SK-N-SH treated with all-trans-retinoic acid at 6 μM for 48 hours (cell line): Measurements from ENCODE around the gene OSBP.

Source experiments
- ATAC-seq: fragments of 200-7000 bp; cut with Tn5 transposase; 3 replicates; pipeline ENCODE4 v1.9.1; 2020; ENCODE audit warnings: mild to moderate bottlenecking, moderate library complexity
- ARNTL ChIP-seq: fragments of 450-650 bp; formaldehyde crosslinking; IDR thresholded peaks from 2 replicates; pipeline ENCODE4 v1.5.0; 2020; ENCODE audit warnings: low read depth, mild to moderate bottlenecking, moderate library complexity, borderline replicate concordance
- BACH2 ChIP-seq: fragments of 250-450 bp; sonication (Bioruptor Pico); IDR thresholded peaks from 2 replicates; pipeline ENCODE4 v1.9.0; 2021; ENCODE audit warnings: mild to moderate bottlenecking, borderline replicate concordance
- ESRRG ChIP-seq: fragments of 250-450 bp; sonication (Bioruptor Pico); IDR thresholded peaks from 2 replicates; pipeline ENCODE4 v1.6.1; 2021; ENCODE audit warnings: mild to moderate bottlenecking
- ISL1 ChIP-seq: fragments of 250-450 bp; sonication (Bioruptor Pico); IDR thresholded peaks from 2 replicates; pipeline ENCODE4 v2.1.2; 2022; ENCODE audit warnings: mild to moderate bottlenecking, moderate library complexity
- OSR1 ChIP-seq: fragments of 250-450 bp; sonication (Bioruptor Pico); IDR thresholded peaks from 2 replicates; pipeline ENCODE4 v1.8.0; 2022; ENCODE audit warnings: moderate library complexity, mild to moderate bottlenecking, inconsistent platforms
- PPARA ChIP-seq: fragments of 250-450 bp; sonication (Bioruptor Pico); IDR thresholded peaks from 2 replicates; pipeline ENCODE4 v1.5.0; 2020; ENCODE audit warnings: mild to moderate bottlenecking, borderline replicate concordance
- RARB ChIP-seq: fragments of 250-450 bp; sonication (Bioruptor Pico); IDR thresholded peaks from 2 replicates; pipeline ENCODE4 v1.8.0; 2021; ENCODE audit warnings: mild to moderate bottlenecking, moderate library complexity
- SNAI2 ChIP-seq: fragments of 250-450 bp; sonication (Bioruptor Pico); IDR thresholded peaks from 2 replicates; pipeline ENCODE4 v1.5.0; 2020; ENCODE audit warnings: mild to moderate bottlenecking, moderate library complexity
- TOX ChIP-seq: fragments of 250-450 bp; sonication (Bioruptor Pico); IDR thresholded peaks from 2 replicates; pipeline ENCODE4 v1.8.0; 2021; ENCODE audit warnings: mild to moderate bottlenecking, moderate library complexity, borderline replicate concordance
- ZC3H10 ChIP-seq: fragments of 250-450 bp; sonication (Bioruptor Pico); IDR thresholded peaks from 2 replicates; pipeline ENCODE4 v1.5.1; 2021; ENCODE audit warnings: mild to moderate bottlenecking, moderate library complexity
- ZFP3 ChIP-seq: fragments of 250-450 bp; sonication (Bioruptor Pico); IDR thresholded peaks from 2 replicates; pipeline ENCODE4 v1.5.0; 2020; ENCODE audit warnings: mild to moderate bottlenecking, moderate library complexity
- ZFP30 ChIP-seq: fragments of 450-650 bp; formaldehyde crosslinking; IDR thresholded peaks from 2 replicates; pipeline ENCODE4 v1.5.0; 2022; ENCODE audit warnings: mild to moderate bottlenecking, moderate library complexity
- ZNF565 ChIP-seq: fragments of 450-650 bp; formaldehyde crosslinking; conservative IDR thresholded peaks from 2 replicates; pipeline ENCODE4 v1.5.0; 2020; ENCODE audit warnings: low read depth, mild to moderate bottlenecking, moderate library complexity
- ZNF70 ChIP-seq: fragments of 450-650 bp; formaldehyde crosslinking; IDR thresholded peaks from 2 replicates; pipeline ENCODE4 v1.5.0; 2020; ENCODE audit warnings: mild to moderate bottlenecking, moderate library complexity
- ZNF8 ChIP-seq: fragments of 450-650 bp; formaldehyde crosslinking; IDR thresholded peaks from 2 replicates; pipeline ENCODE4 v1.5.0; 2020; ENCODE audit warnings: mild to moderate bottlenecking, moderate library complexity
- TF ChIP-seq, protein P1 (sequence below): fragments of 250-450 bp; sonication (Bioruptor Pico); IDR thresholded peaks from 2 replicates; pipeline ENCODE4 v1.8.0; 2021; ENCODE audit warnings: low read depth, mild to moderate bottlenecking, moderate library complexity, borderline replicate concordance
- TF ChIP-seq, protein P2 (sequence below): fragments of 250-450 bp; sonication (Bioruptor Pico); IDR thresholded peaks from 2 replicates; pipeline ENCODE4 v1.5.0; 2020; ENCODE audit warnings: mild to moderate bottlenecking, moderate library complexity
- TF ChIP-seq, protein P3 (sequence below): fragments of 250-450 bp; sonication (Bioruptor Pico); IDR thresholded peaks from 2 replicates; pipeline ENCODE4 v1.5.1; 2020; ENCODE audit warnings: low read depth, mild to moderate bottlenecking, moderate library complexity
- TF ChIP-seq, protein P4 (sequence below): fragments of 250-450 bp; sonication (Bioruptor Pico); IDR thresholded peaks from 2 replicates; pipeline ENCODE4 v1.8.0; 2020; ENCODE audit warnings: mild to moderate bottlenecking, moderate library complexity, borderline replicate concordance
- TF ChIP-seq, protein P5 (sequence below): fragments of 250-450 bp; sonication (Bioruptor Pico); IDR thresholded peaks from 2 replicates; pipeline ENCODE4 v1.5.1; 2021; ENCODE audit warnings: mild to moderate bottlenecking, moderate library complexity

OSBP gene

DNA sequence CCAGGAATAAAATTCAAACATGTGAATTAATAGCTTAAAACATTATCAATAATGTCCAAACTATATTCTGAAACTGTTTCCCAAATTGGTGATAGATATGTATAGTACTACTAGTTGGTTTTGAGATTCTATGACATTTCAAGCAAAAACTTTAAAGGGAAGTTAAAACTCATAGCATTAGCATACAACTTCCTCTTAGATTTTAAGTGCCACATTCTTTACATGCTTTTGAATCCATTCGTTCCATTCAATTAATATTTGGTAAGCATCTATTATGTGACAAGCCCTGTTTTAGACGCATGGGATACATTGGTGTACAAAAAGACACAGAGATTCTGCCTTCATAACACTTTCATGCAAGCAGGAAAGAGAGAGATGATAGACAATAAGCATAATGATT, 44.4 kb upstream of the OSBP start:
- ATAC-seq, result no peak

DNA sequence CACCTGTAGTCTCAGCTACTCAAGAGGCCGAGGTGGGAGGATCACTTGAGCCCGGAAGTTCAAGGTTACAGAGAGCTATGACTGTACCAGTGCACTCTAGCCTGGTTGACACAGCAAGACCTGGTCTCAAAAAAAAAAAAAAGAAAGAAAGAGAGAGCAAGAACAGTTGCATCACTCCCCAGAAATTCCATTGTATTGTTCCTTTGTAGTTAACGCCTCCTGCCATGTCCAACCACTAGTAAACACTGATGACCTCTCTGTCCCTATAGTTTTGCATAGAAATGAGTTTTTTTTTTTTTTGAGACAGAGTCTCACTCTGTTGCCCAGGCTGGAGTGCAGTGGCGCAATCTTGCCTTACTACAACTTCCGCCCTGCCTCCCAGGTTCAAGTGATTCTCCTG, 42.5 kb upstream of the OSBP start:
- ATAC-seq, result no peak
- TF ChIP-seq, protein P1, sequence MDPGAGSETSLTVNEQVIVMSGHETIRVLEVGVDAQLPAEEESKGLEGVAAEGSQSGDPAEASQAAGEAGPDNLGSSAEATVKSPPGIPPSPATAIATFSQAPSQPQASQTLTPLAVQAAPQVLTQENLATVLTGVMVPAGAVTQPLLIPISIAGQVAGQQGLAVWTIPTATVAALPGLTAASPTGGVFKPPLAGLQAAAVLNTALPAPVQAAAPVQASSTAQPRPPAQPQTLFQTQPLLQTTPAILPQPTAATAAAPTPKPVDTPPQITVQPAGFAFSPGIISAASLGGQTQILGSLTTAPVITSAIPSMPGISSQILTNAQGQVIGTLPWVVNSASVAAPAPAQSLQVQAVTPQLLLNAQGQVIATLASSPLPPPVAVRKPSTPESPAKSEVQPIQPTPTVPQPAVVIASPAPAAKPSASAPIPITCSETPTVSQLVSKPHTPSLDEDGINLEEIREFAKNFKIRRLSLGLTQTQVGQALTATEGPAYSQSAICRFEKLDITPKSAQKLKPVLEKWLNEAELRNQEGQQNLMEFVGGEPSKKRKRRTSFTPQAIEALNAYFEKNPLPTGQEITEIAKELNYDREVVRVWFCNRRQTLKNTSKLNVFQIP, result no peak
- TF ChIP-seq, protein P2, sequence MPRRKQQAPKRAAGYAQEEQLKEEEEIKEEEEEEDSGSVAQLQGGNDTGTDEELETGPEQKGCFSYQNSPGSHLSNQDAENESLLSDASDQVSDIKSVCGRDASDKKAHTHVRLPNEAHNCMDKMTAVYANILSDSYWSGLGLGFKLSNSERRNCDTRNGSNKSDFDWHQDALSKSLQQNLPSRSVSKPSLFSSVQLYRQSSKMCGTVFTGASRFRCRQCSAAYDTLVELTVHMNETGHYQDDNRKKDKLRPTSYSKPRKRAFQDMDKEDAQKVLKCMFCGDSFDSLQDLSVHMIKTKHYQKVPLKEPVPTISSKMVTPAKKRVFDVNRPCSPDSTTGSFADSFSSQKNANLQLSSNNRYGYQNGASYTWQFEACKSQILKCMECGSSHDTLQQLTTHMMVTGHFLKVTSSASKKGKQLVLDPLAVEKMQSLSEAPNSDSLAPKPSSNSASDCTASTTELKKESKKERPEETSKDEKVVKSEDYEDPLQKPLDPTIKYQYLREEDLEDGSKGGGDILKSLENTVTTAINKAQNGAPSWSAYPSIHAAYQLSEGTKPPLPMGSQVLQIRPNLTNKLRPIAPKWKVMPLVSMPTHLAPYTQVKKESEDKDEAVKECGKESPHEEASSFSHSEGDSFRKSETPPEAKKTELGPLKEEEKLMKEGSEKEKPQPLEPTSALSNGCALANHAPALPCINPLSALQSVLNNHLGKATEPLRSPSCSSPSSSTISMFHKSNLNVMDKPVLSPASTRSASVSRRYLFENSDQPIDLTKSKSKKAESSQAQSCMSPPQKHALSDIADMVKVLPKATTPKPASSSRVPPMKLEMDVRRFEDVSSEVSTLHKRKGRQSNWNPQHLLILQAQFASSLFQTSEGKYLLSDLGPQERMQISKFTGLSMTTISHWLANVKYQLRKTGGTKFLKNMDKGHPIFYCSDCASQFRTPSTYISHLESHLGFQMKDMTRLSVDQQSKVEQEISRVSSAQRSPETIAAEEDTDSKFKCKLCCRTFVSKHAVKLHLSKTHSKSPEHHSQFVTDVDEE, result no peak
- no peak for TF ChIP-seq ZFP3 (CRISPR knock-in tag)
- TF ChIP-seq PPARA (CRISPR knock-in tag), result no peak
- no peak for TF ChIP-seq ESRRG (CRISPR knock-in tag)
- TF ChIP-seq, protein P3, sequence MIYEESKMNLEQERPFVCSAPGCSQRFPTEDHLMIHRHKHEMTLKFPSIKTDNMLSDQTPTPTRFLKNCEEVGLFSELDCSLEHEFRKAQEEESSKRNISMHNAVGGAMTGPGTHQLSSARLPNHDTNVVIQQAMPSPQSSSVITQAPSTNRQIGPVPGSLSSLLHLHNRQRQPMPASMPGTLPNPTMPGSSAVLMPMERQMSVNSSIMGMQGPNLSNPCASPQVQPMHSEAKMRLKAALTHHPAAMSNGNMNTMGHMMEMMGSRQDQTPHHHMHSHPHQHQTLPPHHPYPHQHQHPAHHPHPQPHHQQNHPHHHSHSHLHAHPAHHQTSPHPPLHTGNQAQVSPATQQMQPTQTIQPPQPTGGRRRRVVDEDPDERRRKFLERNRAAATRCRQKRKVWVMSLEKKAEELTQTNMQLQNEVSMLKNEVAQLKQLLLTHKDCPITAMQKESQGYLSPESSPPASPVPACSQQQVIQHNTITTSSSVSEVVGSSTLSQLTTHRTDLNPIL (CRISPR knock-in tag), result no peak
- no peak for TF ChIP-seq ZFP30 (CRISPR knock-in tag)
- TF ChIP-seq OSR1 (CRISPR knock-in tag), result no peak
- TF ChIP-seq TOX, result no peak
- TF ChIP-seq, protein P4, sequence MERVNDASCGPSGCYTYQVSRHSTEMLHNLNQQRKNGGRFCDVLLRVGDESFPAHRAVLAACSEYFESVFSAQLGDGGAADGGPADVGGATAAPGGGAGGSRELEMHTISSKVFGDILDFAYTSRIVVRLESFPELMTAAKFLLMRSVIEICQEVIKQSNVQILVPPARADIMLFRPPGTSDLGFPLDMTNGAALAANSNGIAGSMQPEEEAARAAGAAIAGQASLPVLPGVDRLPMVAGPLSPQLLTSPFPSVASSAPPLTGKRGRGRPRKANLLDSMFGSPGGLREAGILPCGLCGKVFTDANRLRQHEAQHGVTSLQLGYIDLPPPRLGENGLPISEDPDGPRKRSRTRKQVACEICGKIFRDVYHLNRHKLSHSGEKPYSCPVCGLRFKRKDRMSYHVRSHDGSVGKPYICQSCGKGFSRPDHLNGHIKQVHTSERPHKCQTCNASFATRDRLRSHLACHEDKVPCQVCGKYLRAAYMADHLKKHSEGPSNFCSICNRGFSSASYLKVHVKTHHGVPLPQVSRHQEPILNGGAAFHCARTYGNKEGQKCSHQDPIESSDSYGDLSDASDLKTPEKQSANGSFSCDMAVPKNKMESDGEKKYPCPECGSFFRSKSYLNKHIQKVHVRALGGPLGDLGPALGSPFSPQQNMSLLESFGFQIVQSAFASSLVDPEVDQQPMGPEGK, result no peak
- TF ChIP-seq RARB (CRISPR knock-in tag), result no peak
- no peak for TF ChIP-seq ISL1 (CRISPR knock-in tag)

More for the DNA sequence above, 44.4 kb upstream of the OSBP start:
- TF ChIP-seq ESRRG (CRISPR knock-in tag) (no peak), ZNF8 (CRISPR knock-in tag) (no peak), ZNF565 (CRISPR knock-in tag) (no peak)
- TF ChIP-seq, protein P1, result no peak

DNA sequence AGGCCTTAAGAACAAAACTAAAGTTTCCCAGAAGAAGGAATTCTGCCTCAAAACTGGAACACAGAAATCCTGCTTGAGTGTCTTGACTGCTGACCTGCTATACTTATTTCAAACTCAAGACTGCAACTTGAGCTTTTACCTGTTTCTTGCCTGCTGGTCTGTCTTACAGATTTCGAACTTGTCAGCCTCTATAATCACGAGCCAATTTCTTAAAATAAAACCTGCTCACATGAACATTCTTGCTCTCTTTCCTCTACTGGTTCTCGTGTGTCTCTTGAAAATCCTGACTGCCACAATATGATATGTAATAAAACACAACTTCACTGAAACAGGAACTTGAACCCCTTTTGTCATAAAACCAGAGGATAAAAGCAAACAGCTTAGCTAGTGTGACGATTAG, 39.3 kb upstream of the OSBP start:
- TF ChIP-seq OSR1 (CRISPR knock-in tag) (no peak), TOX (no peak), BACH2 (CRISPR knock-in tag) (no peak), SNAI2 (CRISPR knock-in tag) (no peak), ARNTL (CRISPR knock-in tag) (no peak), ZFP3 (CRISPR knock-in tag) (no peak), ZC3H10 (CRISPR knock-in tag) (no peak), ZNF8 (CRISPR knock-in tag) (no peak), ISL1 (CRISPR knock-in tag) (no peak), ZNF70 (CRISPR knock-in tag) (no peak), ZNF565 (CRISPR knock-in tag) (no peak), RARB (CRISPR knock-in tag) (no peak), ESRRG (CRISPR knock-in tag) (no peak)
- TF ChIP-seq, protein P2, result no peak
- TF ChIP-seq, protein P1, result no peak
- TF ChIP-seq, protein P3 (CRISPR knock-in tag), result no peak
- TF ChIP-seq, protein P5, sequence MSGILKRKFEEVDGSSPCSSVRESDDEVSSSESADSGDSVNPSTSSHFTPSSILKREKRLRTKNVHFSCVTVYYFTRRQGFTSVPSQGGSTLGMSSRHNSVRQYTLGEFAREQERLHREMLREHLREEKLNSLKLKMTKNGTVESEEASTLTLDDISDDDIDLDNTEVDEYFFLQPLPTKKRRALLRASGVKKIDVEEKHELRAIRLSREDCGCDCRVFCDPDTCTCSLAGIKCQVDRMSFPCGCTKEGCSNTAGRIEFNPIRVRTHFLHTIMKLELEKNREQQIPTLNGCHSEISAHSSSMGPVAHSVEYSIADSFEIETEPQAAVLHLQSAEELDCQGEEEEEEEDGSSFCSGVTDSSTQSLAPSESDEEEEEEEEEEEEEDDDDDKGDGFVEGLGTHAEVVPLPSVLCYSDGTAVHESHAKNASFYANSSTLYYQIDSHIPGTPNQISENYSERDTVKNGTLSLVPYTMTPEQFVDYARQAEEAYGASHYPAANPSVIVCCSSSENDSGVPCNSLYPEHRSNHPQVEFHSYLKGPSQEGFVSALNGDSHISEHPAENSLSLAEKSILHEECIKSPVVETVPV, result no peak
- ATAC-seq, result no peak
